Stimulated activated CD8-positive, alpha-beta memory T cell treated with anti-CD3 and anti-CD28 coated beads, Interleukin-12 subunit alpha, Interleukin-12 subunit beta, amount 100 ng/mL, for 4 hours (primary cell): ENCODE measurements around the gene VWA2.
"Not testable (repeated sequence)": the region's sequence is repeated elsewhere in the genome, so short reads cannot be mapped to it uniquely, and the experiment has no call there.

Experiments
- DNase-seq: peaks from one replicate; pipeline ENCODE4 v3.0.0-alpha.2; 2020; ENCODE audit warnings: low read depth

Gene VWA2

GRCh38 chr10:114319406-114320248 is 80.6 kb downstream of the VWA2 start:
- DNase-seq: no peak

DNA sequence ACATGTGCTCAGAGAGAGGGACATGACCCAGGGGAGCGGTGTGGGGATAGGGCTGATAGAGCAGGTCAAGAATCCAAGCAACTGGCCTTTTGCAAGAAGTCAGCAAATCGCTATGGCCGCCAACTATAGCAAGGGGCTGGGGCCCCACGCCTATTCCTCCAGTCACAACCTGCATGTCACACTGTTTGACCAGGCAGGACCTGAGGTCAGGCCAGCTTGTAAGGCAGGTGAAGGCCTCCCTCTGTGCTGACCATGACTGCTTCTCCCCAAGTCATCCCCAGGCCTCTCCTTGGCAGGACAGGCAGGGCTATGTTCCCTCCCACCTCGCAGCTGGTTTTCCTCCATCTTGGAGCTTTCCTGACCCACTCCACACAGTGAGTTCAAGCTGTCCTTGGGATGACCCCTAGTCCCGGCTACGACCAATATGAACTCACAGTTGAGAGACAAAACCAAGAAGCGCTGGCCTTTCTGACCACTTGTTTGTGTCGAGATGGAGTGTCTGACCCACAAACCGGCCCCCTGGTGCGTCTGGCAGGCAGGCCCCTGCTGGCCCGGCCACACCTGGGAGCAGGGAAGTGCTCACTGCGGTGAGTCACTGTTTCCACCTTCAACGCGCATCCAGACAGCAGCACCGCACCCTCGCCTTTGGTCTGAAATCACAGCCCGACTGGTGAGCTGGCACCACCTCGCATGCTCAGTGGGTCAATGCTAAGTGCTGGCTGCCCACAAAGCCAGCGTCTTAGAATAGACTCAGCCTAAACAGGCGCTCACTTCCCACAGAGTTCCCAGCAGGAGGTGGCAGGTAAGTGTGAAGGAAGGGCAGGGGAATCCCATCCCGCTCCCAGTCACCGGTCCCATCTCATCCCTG is 81.4 kb downstream of the VWA2 start:
- no peak for DNase-seq

GRCh38 chr10:114322344-114322743 is 83.3 kb downstream of the VWA2 start:
- no peak for DNase-seq

GRCh38 chr10:114323023-114323422 is 84.0 kb downstream of the VWA2 start:
- DNase-seq: no peak

GRCh38 chr10:114326795-114327194 is 87.7 kb downstream of the VWA2 start:
- DNase-seq: no peak

GRCh38 chr10:114327537-114328440 is 88.7 kb downstream of the VWA2 start:
- no peak for DNase-seq

DNA sequence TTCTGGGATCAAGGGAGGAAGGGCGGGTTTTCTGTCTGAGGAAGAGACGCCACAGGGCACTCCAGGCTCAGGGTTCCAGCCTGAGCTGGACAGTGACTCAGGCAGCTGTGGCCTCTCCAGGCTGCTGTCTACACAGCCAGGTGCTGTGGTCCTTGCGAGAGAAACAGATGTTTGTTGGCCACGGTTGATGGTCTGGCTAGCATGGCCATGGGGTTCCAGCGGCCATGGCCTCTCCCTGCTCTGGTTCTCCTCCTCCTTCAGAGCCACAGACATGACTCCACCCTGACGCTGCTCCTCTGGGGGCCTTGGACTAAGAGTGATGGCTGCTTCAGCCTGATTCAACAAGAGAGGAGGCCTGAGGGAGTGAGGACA is 89.4 kb downstream of the VWA2 start:
- DNase-seq: no peak

GRCh38 chr10:114328874-114329273 is 89.8 kb downstream of the VWA2 start:
- no peak for DNase-seq

DNA sequence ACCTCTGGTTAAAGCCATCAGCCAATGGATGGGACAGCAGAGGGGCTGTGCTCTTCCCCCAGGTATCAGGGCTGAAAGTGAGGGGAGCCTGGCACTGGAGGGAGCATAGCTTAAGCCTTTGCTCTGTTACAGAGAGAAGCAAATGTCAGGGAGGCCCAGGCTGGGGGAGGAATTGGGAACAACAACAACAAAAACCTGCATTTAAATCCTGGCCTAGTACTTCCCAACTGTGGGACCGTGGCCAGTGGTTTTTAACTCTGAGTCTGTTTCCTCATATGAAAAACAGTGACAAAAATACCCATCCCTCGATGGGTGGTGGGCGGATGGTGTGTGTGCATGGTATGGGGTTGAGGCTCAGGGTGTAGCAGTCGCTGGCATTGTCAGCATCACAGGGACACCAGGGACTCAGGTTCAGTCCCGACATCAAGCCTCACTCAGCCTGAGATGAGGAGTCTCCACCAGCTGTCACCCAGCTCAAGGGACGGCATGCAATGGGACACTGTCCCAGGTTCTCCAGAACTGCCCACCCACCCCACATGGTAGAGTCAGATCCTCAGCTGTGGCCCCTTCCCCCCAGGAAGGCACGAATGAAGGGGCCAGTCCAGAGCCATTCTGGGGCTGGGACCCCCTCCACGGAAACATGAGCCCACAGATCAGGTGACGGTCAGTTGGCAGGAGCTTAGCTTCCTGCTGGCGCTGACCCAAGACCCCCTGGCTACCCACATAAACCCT is 90.7 kb downstream of the VWA2 start:
- no peak for DNase-seq

GRCh38 chr10:114332301-114333192 is 93.5 kb downstream of the VWA2 start:
- DNase-seq: no peak

- not testable (repeated sequence) for DNase-seq
Measured at GRCh38 chr10:114333441-114333840, 94.4 kb downstream of the VWA2 start.

DNA sequence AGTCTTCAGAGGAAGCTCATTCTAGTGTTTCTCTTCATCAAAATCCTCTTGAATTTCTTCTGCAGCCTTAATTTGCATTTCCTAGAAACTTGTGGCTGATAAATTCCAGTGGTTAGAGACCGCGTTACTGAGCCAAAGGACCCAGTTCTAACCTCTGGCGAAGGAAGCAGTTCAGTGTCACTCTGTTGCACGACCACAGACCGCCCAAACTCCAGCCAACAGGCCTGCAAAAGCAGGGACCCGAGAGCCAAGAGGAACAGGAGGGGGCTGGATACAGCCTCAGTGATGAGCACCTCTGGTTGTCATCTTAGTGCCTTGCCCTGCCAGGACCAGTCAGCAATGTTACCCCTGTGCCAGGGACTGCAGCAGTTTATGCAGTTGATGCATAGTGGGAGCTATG is 95.2 kb downstream of the VWA2 start:
- DNase-seq: no peak

GRCh38 chr10:114335614-114336013 is 96.6 kb downstream of the VWA2 start:
- DNase-seq: no peak

- no peak for DNase-seq
Measured at GRCh38 chr10:114336823-114337509, 97.9 kb downstream of the VWA2 start.

DNA sequence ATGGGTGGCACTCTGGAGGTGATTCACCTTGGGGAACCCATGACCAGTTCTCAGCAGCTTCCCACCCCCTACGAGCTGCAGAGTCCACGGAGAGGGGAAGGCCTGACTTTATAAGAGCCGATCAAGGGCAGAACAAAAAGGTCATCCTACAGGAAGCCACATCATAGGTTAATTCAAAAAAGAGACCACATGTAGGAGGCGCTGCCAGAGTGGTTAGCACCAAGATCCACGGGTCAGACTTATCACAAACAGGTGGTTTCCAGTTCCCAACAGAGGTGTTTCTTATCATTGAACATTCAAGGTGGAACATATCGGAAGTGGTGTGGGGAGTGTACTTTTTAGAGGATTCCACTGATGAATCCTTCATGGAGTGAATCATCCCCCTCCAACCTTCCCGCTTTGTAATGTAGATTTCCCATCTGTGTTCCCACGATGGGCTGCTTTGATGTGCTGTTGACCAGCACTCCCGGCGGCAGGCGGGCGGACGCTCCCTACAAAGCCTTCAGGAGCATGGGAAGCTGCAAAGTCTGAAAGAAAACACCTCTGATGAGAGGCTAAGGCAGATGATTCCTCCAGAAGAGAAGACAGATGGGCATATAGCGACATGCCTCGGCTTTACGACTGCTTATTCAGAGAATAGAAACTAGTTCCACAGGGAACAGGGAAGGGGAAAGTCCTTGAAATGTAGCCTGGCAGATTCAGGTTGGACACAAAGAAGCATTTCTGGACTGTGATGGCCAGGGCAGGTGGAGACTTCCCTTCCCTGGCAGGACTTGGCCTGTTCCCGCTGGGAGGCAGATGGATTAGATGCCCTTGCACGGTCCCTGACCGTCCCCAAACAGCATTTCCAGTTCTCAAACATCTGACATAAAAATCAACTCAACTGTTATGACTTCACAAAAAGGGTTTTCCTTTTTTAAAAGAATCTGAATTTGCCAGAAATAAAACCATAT is 98.7 kb downstream of the VWA2 start:
- no peak for DNase-seq

GRCh38 chr10:114340816-114341215 is 101.8 kb downstream of the VWA2 start:
- no peak for DNase-seq
